A549 treated with RU486 at 1 μM for 4 hours (cell line): ENCODE measurements around the gene RPA3. TPM values are rescaled to one million over a fixed set of nuclear protein-coding genes. Genes with fewer than 3 reads are reported as not detected.

ENCODE experiments used
- total RNA-seq: library from RNA; stranded (reverse); fragments of 200-300 nt; extraction: Qiagen RNA extraction; gene quantifications from 5 replicates; pipeline ENCODE4 v1.2.3, GENCODE V29; 2022; ENCODE audit warnings: low read depth

RPA3 gene
- total RNA-seq = 85.5 to 100 TPM (median 94.7 TPM) in 5 replicates

DNA sequence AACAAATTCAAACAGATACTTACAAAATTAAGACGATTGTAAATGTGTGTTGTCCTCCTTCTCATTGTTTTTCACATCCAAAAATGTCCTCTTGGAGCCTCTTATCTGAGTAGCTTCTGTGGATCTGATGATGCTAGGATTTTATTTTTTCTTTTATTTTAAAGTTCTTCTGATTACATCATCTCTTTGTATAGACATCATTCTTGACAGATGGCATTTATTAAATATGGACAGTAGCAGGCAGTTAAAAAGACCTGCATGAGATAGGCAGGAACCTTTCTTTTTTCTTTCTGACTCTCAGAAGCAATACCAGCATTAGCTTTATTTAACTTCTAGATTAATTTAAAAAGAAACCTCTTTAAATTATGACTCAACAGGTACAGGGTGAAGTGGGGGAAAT lies at the start of gene RPA3:
TSS of gene RPA3 (minus strand) at position 116 of the 400 bp plus-strand sequence. CDS start 78,189 bp downstream, outside the sequence.

DNA sequence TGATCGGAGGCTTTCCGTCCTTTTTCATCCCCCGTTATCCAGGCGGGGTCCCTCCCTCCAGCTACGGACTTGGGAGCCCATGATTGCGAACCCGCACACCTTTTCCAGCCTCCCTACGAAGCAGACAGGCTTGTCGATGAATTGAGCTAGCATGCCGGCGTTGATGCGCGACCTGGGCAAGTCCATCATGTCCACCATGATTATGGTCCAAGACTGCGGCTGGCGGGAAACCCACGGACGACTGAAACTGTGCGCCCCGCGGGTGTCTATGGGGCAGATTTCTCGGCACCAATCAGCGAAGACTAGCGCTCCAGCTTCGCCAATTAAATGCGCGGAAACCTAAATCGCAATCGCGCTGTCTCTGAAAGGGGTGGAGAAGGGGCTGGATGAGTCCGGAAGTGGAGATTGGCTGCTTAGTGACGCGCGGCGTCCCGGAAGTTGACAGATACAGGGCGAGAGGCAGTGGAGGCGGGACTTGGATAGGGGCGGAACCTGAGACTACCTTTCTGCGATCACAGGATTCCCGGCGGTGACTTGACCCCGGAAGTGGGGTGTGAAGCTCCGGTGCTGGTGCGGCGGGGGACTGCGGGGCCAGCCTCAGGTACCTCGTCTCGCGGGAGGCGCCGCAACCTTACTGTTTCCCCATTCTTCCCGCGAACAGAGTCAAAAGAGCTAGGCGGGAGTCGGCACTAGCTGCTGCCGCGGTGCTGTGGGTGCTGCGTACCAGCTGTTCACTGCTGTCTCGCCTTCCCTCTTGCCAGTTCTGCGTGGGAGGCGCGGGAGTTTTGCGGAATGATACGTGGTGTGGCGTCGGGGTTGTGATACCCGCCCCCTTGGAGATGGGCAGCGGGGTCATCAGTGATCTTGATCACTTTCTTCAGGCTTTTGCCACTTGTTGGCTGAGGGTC lies 77.9 kb downstream of the RPA3 start, which contains the start of gene UMAD1:
TSS of gene UMAD1 (plus strand) at position 532 of the 908 bp plus-strand sequence. CDS start 32,620 bp downstream, outside the sequence.

Other genes with a start within 250 kb of the RPA3 start
- gene COL28A1, start 182.7 kb downstream of the RPA3 start, total RNA-seq = 0.33 to 0.99 TPM (median 0.49 TPM) in 5 replicates
- gene MIOS, start 151.7 kb downstream of the RPA3 start, total RNA-seq = 10.6 to 21.6 TPM (median 19.2 TPM) in 5 replicates
- gene UMAD1, start 77.9 kb downstream of the RPA3 start, total RNA-seq = 8.8 to 12.0 TPM (median 11.2 TPM) in 5 replicates